Psoas muscle (tissue), 8 donors: Measurements from ENCODE around the gene CHAF1A. TPM values are rescaled to one million over a fixed set of nuclear protein-coding genes. Genes with fewer than 3 reads are reported as not detected.

ENCODE experiments used
- ATAC-seq, 4 donors: fragments of 200-7000 bp; cut with Tn5 transposase; one replicate each; pipeline ENCODE4 v1.9.1; 2020; ENCODE audit warnings: moderate library complexity in 3 of 4, mild to moderate bottlenecking in 2 of 4
- DNase-seq, 2 donors: peaks; one replicate each; pipeline ENCODE4 v3.0.0-alpha.2; 2020
- H3K27ac ChIP-seq: fragments of 200-600 bp; one replicate; pipeline ENCODE4 v1.8.0; 2022
- H3K27me3 ChIP-seq, 3 donors: fragments of 200-600 bp in 1 of 3; one replicate each; pipeline versions ENCODE4 v1.6.1 to v1.8.0; 2013 to 2022; ENCODE audit warnings: low read length in 2 of 3, mild to moderate bottlenecking in 2 of 3, moderate library complexity in 1 of 3; ENCODE audit not compliant: insufficient read depth in 3 of 3
- H3K36me3 ChIP-seq, 2 donors: fragments of 200-600 bp in 1 of 2; one replicate each; pipeline versions ENCODE4 v1.6.1 to v1.8.0; 2013 to 2022; ENCODE audit warnings: low read depth in 1 of 2, mild to moderate bottlenecking in 1 of 2, moderate library complexity in 1 of 2; ENCODE audit not compliant: insufficient read depth in 1 of 2
- H3K4me1 ChIP-seq: fragments of 200-600 bp; one replicate; pipeline ENCODE4 v1.8.0; 2022
- H3K4me3 ChIP-seq: fragments of 200-600 bp; one replicate; pipeline ENCODE4 v1.8.0; 2022; ENCODE audit warnings: mild to moderate bottlenecking
- H3K9me3 ChIP-seq: fragments of 200-600 bp; one replicate; pipeline ENCODE4 v1.8.0; 2022
- WGBS, 3 donors: extraction: QIAGEN DNeasy Blood & Tissue Kit; methylation state at CpG; one replicate each; pipeline versions ENCODE4 v1.1.6 to v1.1.7; 2013; 5-methylcytosine and 5-hydroxymethylcytosine counted together
- intact Hi-C, 2 donors: fragments of 100-400 bp; cut with DNase I; formaldehyde crosslinking; loops; one replicate each; pipeline versions ENCODE4 v1.11.0 to v1.14.2; 2022
- polyA plus RNA-seq, 3 donors: library from polyadenylated mRNA; stranded (reverse); fragments of 200-250 nt; gene quantifications; one replicate each; pipeline ENCODE4 v1.2.3, GENCODE V29; 2013
- total RNA-seq, 4 donors: library from RNA; stranded (reverse); fragmentation: NEBNext Ultra II Directional in 2 of 4; extraction: Animal tissue kit (Norgen Biotek cat#: 25700) in 2 of 4; gene quantifications; one replicate each; pipeline versions ENCODE4 v1.2.1 to v1.2.4, GENCODE V29; 2021 to 2023
- TF ChIP-seq, protein P1 (sequence below): fragments of 200-600 bp; IDR thresholded peaks from one replicate; pipeline ENCODE4 v1.8.0; 2022; ENCODE audit warnings: antibody characterized with exemption
- donor health status: healthy with polysubstance abuse.
- donor health status: DM: no; HTN: no; CAD: no; lungs with moderate emphysema.
- donor health status: Bipolar disorder and iron deficiency.
- donor health status: healthy.
- donor health status: DM: yes; HTN: yes; CAD: no.
- donor health status: DM: no; HTN: no; CAD: no.
- donor health status: DM: no; HTN: no; CAD: no.
- donor health status: DM: yes; HTN: yes; CAD: no.

Gene CHAF1A
- total and polyA plus RNA-seq, 7 donors, result 5.6 to 12.8 (median 7.5) TPM

GRCh38 chr19:4375164-4376027 lies 27.0 kb upstream of the CHAF1A start:
- intact Hi-C loops, result no loop called here
- Histone ChIP-seq H3K4me3 (peak overlapping the region; percentile 22), H3K36me3 (no peaks in the 10 kb centered on the region), H3K27me3 (no peaks in the 10 kb centered on the region), H3K27ac (peak overlapping the region; percentile 85), H3K9me3 (no peaks in the 10 kb centered on the region), H3K4me1 (peaks cover 98% of the 10 kb centered on the region)
- DNase-seq (peak; percentile 42 to 71), ATAC-seq (no peak)
- 42 to 54% (median 51%) methylated on average over 16 of the region's 16 CpGs for WGBS, 3 donors
- TF ChIP-seq, protein P1, sequence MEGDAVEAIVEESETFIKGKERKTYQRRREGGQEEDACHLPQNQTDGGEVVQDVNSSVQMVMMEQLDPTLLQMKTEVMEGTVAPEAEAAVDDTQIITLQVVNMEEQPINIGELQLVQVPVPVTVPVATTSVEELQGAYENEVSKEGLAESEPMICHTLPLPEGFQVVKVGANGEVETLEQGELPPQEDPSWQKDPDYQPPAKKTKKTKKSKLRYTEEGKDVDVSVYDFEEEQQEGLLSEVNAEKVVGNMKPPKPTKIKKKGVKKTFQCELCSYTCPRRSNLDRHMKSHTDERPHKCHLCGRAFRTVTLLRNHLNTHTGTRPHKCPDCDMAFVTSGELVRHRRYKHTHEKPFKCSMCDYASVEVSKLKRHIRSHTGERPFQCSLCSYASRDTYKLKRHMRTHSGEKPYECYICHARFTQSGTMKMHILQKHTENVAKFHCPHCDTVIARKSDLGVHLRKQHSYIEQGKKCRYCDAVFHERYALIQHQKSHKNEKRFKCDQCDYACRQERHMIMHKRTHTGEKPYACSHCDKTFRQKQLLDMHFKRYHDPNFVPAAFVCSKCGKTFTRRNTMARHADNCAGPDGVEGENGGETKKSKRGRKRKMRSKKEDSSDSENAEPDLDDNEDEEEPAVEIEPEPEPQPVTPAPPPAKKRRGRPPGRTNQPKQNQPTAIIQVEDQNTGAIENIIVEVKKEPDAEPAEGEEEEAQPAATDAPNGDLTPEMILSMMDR, result peak; percentile 10

- Histone ChIP-seq H3K36me3 (no peaks in the 10 kb centered on the region), H3K9me3 (no peaks in the 10 kb centered on the region), H3K27ac (peak overlapping the region; percentile 85), H3K4me3 (no peak overlapping the region), H3K27me3 (no peaks in the 10 kb centered on the region), H3K4me1 (peaks cover 92% of the 10 kb centered on the region)
- peak; percentile 13 to 44 for DNase-seq
- intact Hi-C loops, result no loop called here
- ATAC-seq, result no peak
- TF ChIP-seq, protein P1, result no peak
- 71 to 80% (median 75%) methylated on average over 16 of the region's 16 CpGs for WGBS, 3 donors
Observed at GRCh38 chr19:4376028-4376670, 26.3 kb upstream of the CHAF1A start.

DNA sequence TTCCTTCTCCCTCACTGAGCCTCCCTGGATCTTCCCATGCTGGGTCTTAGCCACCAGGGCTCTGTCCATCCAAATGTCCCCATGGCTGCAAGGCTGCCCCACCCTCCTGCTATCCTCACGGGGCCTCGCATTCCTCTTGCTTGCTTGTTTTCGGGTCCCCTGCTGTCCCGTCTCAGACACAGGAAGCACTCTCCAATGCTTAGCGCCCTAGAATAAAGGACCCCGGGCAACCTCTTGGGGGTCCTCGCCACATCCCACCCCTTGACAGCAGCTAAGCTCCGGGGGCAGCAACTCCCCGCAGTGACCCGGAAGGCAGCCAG lies 25.8 kb upstream of the CHAF1A start:
- Histone ChIP-seq H3K9me3 (no peaks in the 10 kb centered on the region), H3K4me1 (peaks cover 87% of the 10 kb centered on the region), H3K27me3 (no peaks in the 10 kb centered on the region), H3K27ac (peak overlapping the region; percentile 85), H3K4me3 (no peak overlapping the region), H3K36me3 (no peaks in the 10 kb centered on the region)
- 56 to 67% (median 64%) methylated on average over 10 of the region's 10 CpGs for WGBS, 3 donors
- ATAC-seq (no peak), DNase-seq (peak in 1 of 2 donors; percentile 18)
- intact Hi-C loops, result no loop called here
- TF ChIP-seq, protein P1, result no peak

GRCh38 chr19:4376991-4377781 lies 25.3 kb upstream of the CHAF1A start:
- Histone ChIP-seq H3K4me3 (no peak overlapping the region), H3K36me3 (no peaks in the 10 kb centered on the region), H3K27me3 (no peaks in the 10 kb centered on the region), H3K4me1 (peaks cover 81% of the 10 kb centered on the region), H3K9me3 (no peaks in the 10 kb centered on the region), H3K27ac (peak overlapping the region; percentile 85)
- ATAC-seq (peak; percentile 56 to 73 (median 63)), DNase-seq (peak; percentile 72 to 87)
- TF ChIP-seq, protein P1, result no peak
- intact Hi-C loops, result no loop called here
- 31 to 37% (median 32%) methylated on average over 21 to 23 of the region's 23 CpGs for WGBS, 3 donors
